Putamen (tissue), 1 donor: ENCODE data around the gene ZNF775.

ENCODE experiments used
- DNase-seq: peaks from one replicate; pipeline ENCODE4 v3.0.0-alpha.2; 2016; ENCODE audit warnings: low spot score

Gene ZNF775

GRCh38 chr7:150368884-150369747 lies 10.0 kb upstream of the ZNF775 start:
- DNase-seq, result no peak

DNA sequence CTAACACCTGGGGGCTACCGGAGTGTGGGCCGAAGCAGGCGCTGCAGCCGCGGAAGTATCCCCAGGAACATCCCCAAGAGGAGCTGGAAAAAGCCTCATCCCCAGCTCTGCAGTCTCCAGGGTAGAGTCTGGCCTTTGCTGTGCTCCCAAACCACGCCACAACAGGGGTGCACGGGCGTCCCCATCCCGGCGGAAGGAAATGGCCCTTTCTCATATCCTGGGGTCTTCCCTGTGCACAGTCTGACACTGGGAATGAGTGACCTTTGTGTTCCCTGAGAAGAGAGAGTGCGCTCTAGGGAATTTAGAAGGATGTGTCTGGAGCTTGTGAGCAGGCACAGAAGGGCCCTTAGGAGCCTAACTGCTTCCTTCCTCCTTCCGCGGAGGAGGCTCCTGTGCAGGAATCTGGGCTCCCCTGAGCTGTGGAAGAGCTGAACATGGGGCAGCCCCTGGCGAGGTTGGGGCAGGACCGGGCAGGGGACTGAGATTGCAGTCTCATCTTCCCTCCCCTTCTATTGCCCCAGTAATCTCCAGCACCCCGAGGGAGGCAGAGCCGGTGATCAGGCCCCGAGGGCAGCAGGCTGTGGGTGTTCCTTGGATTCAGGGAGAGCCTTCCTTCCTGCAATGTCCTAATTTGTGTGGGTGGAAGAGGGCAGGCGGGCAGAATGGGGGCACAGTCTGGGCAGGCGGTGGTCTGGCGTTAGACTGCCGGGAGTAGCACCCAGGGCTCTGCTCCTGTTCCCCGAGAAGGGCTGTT lies 9.2 kb upstream of the ZNF775 start:
- DNase-seq, result no peak

DNA sequence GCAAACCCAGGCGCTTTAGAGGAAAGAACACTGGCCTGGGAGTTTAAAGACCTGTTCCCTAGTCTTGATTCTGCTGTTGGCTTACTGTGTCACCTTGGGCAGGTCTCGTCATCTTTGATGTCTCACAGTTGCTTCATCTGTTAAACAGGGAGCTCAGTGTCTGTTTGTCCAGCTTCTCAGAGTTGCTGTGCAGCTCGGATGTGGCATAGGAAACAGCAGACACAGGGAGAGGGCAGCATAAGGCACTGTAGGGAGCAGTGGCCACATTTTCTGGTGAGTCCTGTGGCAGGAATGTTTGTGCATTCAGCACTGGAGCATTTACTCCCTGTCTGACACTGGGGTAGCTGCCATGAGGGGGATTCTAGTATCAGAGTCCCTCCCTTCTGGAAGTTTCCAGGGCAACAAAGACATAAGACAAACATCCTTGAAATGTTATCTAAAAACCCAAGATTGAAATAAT lies 8.5 kb upstream of the ZNF775 start:
- no peak for DNase-seq

- DNase-seq, result no peak
Observed at GRCh38 chr7:150371131-150371995, 7.8 kb upstream of the ZNF775 start.

- no peak for DNase-seq
Observed at GRCh38 chr7:150371996-150372270, 7.2 kb upstream of the ZNF775 start.

- DNase-seq, result no peak
Observed at GRCh38 chr7:150372271-150373048, 6.7 kb upstream of the ZNF775 start.

GRCh38 chr7:150373049-150373801 lies 5.9 kb upstream of the ZNF775 start:
- DNase-seq, result no peak

- no peak for DNase-seq
Observed at GRCh38 chr7:150374026-150374425, 5.1 kb upstream of the ZNF775 start.

- DNase-seq, result no peak
Observed at GRCh38 chr7:150374472-150374871, 4.7 kb upstream of the ZNF775 start.

- DNase-seq, result no peak
Observed at GRCh38 chr7:150375662-150376521, 3.2 kb upstream of the ZNF775 start.

GRCh38 chr7:150376560-150376959 lies 2.6 kb upstream of the ZNF775 start:
- DNase-seq, result no peak

DNA sequence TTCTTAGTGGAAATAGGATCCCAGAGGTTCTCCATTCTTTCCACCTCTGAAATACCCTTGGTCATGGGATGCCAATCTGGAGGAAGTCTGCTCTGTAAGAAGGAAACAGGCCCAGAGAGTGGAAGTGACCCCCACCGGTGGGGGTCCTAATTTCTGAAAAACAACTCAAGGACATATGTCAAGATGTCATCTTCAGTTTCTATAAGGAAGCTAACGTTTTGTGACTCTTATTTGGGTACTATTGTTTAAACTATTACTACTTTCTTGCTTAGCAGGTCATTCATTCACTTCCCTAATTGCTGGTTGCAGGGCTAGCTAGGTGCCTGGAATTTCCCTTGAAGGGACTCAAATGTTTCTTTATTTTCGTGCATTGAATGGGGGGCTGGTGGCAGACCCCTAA lies 1.9 kb upstream of the ZNF775 start:
- no peak for DNase-seq

- DNase-seq, result no peak
Observed at GRCh38 chr7:150377635-150378034, 1.5 kb upstream of the ZNF775 start.

DNA sequence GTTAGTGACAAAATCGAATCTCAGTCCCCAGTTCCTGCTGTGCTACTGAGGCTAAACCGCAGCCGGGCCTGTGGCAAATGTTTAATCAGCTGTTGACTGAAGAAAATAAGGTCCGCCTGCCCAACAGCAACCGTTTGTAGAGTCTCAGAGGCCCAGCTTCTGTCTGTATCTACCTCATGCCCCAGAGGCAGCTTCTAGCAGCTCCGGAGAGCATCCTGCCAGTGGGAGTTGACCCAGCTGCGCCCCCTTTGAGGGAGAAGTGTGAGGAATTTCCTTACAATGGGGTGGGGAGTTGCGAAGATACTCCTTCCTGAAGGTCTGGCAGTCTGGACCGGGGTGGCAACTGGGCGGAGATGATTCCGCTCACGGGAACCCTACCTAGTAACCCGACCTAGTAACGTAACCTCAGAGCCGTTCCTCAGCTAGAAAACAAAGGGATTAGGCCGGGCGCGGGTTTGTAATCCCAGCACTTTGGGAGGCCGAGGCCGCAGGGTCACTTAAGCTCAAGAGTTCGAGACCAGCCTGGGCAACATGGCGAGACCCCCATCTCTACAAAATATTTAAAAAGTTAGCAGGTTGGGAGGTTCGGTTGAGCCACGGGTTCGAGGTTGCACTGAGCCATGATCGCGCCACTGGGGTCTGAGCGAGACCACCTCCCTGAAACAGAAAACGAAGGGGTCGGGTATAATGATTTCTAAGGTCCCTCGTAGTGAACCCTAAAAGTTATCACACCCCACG lies 846 bp upstream of the ZNF775 start:
- DNase-seq, result no peak

DNA sequence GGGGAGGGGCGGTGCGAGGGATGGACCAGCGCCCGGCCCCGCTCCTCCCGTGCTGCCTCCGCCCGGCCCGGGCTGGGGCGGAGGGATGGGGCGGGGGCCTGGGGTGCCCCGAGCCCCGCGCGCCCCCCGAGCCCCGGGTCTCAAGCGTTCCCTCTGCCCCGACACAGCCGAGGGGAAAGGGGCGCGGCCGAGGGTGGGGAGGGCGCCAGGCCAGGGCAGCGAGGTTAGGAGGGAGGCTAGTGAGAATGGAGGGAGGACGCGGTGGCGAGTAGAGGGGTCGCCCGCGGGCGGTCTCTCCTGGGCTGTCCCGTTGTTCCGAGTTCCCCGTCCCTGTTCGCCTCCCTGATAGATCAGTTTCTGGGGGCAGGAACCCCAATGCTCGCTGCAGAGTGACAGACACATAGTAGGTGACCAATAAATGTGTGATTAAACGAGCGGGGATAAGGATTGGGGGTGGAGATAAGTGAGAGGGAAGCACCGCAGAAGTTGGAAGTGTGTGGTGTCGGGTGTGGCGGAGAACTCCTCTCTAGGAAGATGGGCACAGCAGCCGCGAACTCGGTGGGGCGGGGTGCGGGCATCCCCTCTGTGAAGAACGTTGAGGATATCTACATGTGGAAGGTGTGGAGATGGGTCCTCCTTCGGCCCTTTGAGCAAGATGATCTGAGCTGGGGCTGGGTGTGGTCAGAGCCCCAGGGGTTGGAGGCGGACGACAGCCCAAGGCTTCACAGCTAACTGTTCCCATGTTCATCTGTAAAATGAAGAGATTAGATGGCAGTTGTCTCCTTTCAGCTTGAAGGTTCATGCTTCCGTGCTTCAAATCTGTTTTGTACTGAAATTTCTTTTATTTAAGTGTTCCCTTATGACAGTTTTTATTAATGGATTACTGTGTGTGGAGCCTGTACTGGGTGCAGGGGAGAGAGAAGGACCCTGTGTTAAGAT lies 580 bp downstream of the ZNF775 start:
- DNase-seq, result no peak

- no peak for DNase-seq
Observed at GRCh38 chr7:150380463-150380862, 1.3 kb downstream of the ZNF775 start.

- no peak for DNase-seq
Observed at GRCh38 chr7:150381096-150381495, 2.0 kb downstream of the ZNF775 start.

DNA sequence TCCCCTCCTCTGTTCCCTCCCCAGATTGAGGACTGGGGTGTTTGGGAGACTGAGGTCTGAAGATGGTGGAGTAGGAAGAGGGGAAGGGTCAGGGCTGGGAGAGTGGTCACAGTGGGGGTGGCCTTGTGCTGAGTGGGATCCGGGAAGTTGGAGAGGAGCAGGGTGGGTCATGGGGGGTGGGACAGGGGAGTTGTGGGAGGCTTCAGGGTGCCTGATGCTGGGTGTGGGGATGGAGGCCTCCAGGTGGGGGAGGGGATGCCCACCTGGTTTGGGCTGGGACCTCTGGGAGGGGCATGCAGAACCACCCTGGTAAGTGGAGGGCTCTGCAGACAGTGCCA lies 2.6 kb downstream of the ZNF775 start:
- no peak for DNase-seq
